RWPE1 (cell line): ENCODE results near the gene CD63.
A peak's percentile ranks its signal among the peaks of the same experiment; 100 is the strongest.

Experiments
- CTCF ChIA-PET: fragments of 350-600 bp; sonication (Branson Sonifier 250); formaldehyde crosslinking; extraction: SDS; loops from one replicate; lab custom pipeline; 2021; lab: Yijun Ruan, JAX
- POLR2A ChIA-PET: fragments of 400-600 bp; formaldehyde crosslinking; extraction: SDS; loops from one replicate; lab custom pipeline; 2020; ENCODE audit warnings: antibody characterized with exemption; ENCODE audit not compliant: low non-redundant PET; lab: Yijun Ruan, JAX
- DNase-seq: peaks from one replicate; pipeline ENCODE4 v3.0.0; 2012; ENCODE audit warnings: low spot score
- H3K27ac ChIP-seq: fragments of 450-650 bp; 2 replicates; pipeline ENCODE4 v1.5.1; 2017
- CTCF ChIP-seq: fragments of 450-650 bp; conservative IDR thresholded peaks from 2 replicates; pipeline ENCODE4 v1.5.1; 2017; ENCODE audit warnings: low read depth, mild to moderate bottlenecking

CD63 gene

GRCh38 chr12:55746174-55746912 lies 17.5 kb upstream of the CD63 start:
- no peak for DNase-seq
- ChIA-PET POLR2A (no interaction called here), CTCF (interaction anchor here (0.6 to 0.8 kb wide), 3 partner anchors 11 to 892 kb away, joined by 4 to 7 read pairs (median 4); no protein-coding TSS in a partner anchor)
- no peak for TF ChIP-seq CTCF
- H3K27ac ChIP-seq: peak overlapping the region; percentile 38

- ChIA-PET POLR2A (no interaction called here), CTCF (no interaction called here)
- no peak for TF ChIP-seq CTCF
- DNase-seq: no peak
- H3K27ac ChIP-seq: peak overlapping the region; percentile 38
Observed at GRCh38 chr12:55745361-55746173, 16.8 kb upstream of the CD63 start.

GRCh38 chr12:55744340-55745030 lies 15.7 kb upstream of the CD63 start:
- ChIA-PET CTCF (interaction anchor here (0.6 kb wide), 1 partner anchor 559 kb away, joined by 5 read pairs; no protein-coding TSS in a partner anchor), POLR2A (interaction anchor here (0.6 kb wide), 1 partner anchor 20 kb away, joined by 19 read pairs; no protein-coding TSS in a partner anchor)
- peak overlapping the region; percentile 83 for H3K27ac ChIP-seq
- DNase-seq: no peak
- TF ChIP-seq CTCF: no peak

- peak overlapping the region; percentile 83 for H3K27ac ChIP-seq
- POLR2A ChIA-PET: no interaction called here
- CTCF ChIA-PET: interaction anchor here (0.6 kb wide), 1 partner anchor 559 kb away, joined by 5 read pairs; no protein-coding TSS in a partner anchor
- TF ChIP-seq CTCF: no peak
- peak; percentile 46 for DNase-seq
Observed at GRCh38 chr12:55743406-55744339, 14.9 kb upstream of the CD63 start.

- ChIA-PET POLR2A (no interaction called here), CTCF (no interaction called here)
- no peak for TF ChIP-seq CTCF
- H3K27ac ChIP-seq: peak within 1 kb of the TSS; percentile 83
- DNase-seq: peak; percentile 80
Observed at GRCh38 chr12:55742719-55743405, 14.1 kb upstream of the CD63 start, which contains the start of gene GDF11. Gene GDF11 (plus strand): TSS chr12:55743122. CDS start chr12:55743317, 195 bp downstream.
